KG1 (cell line): ENCODE measurements around the gene COG7.

Source experiments
- DNase-seq: peaks from one replicate; lab custom pipeline; 2025; lab: John Stamatoyannopoulos, UW

Gene COG7

DNA sequence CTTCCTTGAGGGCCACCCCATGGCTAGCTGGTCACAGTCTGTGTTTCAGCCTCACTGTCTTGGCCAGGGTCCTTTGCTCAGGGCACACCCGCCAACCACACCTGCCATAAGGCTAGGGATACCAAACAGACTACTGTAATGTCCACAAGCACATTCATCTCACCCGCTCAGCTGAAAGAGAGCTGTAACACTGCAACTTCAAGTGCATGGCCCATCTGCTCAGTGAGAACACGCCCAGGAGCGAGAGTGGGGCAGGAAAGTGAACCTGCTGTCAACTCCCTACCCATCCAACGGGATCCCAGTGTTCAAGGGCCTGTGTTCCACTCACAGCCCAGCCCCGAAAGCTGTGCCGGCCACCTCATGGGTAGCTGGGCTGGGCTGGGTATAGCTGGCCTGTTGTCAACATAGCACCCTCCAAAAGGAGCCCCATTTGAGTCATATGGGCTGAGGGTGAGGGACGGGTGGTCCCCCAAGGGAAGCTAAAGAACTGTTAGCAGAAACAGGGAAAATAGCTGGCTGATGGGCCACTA lies 95.2 kb downstream of the COG7 start:
- no peak for DNase-seq

DNA sequence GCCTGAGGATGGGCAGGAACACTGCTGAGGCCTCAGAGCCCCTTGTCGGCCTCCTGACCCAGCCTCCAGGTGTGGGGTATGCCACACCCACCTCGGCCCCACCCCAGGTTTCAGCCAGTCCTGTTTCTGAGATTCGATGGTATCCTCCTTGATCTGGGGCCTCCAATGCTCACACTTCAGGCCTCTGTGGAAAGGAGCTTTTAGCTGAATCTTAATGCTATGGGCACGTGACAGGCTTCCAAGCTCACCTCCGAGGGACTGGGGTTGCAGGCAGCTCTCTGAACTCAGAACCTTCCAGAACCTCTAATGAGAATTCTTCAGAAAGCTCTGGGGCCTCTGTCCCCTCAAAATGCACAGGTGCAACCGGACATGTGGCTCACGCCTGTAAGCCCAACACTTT lies 96.0 kb downstream of the COG7 start:
- DNase-seq = no peak

DNA sequence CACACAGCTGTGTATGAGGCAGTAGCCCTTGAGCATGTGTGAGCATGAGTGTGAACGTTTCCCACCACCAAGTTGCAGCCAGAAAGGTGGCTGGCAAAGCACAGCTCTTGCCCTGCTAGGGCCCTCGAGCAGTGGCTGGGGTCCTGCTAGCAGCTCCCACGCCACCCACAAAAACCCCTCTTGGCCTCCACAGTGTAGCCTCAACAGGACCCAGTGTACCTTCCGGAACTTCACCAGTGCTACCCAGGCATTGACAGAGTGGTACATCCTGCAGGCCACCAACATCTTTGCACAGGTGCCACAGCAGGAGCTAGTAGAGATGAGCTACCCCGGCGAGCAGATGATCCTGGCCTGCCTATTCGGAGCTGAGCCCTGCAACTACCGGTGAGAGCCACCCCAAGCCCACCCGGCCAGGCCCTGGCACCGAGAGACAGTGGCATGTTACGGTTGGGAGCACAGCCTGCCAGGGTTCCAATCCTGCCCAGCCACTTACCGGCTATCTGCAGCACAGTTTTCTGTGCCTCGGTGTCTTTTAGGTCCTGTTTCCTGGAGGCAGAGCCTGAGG lies 97.8 kb downstream of the COG7 start:
- no peak for DNase-seq

DNA sequence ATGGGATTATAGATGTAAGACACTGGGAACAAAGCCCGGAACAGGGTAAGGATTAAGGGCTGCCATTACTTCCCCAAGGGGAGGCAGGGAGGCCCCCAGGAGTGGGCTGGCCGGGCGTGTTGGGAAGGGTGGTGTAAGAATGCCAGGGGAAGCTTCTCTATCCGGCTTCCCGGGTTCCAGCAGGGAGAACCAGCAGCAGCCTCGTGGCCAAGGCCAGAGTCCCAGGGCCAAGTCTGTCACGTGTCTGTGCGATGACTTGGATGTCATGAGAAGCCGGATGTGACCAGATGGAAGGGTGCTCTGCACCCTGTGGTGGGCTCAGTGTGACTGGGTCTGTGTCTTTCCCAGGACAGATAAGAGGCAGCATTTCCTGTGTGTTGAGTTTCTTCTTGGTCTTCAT lies 98.7 kb downstream of the COG7 start:
- no peak for DNase-seq

DNA sequence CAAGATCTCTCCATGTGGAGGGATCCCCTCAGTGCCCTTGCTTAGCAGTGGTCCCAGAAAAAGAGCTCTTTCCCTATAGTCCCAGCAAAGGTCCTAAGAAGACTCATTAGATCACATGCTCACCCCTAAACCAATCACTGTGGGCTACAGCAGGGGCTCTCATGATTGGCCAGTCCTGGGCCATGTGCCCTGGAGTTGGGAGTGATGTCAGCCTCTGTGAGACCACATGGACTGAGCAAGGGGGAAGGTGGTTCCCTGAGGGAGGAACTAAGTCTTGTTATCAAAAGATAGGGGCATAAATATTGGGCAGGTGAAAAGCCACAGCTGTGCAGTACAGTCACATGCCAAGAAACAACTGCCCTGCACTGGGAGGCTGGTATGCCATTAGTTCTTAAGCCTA lies 99.5 kb downstream of the COG7 start:
- no peak for DNase-seq

DNA sequence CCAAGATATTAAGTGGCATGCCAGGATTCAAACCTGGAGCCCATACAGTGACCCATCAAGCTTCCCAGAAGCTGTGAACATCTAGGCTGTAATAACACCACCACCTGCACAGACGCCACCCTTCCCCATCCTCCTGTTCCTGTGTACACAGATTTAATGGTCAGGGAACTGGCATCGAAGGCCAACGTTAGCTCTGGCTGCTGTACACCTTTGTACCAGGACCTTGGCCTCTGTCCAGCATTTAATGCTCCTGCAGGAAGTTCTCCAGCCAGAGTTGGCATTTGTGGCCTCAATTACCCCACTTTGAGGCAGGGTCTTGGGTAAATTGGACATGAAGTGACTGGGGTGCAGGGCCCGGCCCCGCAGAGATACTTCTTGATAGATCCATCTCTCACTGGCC lies 101.6 kb downstream of the COG7 start:
- DNase-seq = no peak

DNA sequence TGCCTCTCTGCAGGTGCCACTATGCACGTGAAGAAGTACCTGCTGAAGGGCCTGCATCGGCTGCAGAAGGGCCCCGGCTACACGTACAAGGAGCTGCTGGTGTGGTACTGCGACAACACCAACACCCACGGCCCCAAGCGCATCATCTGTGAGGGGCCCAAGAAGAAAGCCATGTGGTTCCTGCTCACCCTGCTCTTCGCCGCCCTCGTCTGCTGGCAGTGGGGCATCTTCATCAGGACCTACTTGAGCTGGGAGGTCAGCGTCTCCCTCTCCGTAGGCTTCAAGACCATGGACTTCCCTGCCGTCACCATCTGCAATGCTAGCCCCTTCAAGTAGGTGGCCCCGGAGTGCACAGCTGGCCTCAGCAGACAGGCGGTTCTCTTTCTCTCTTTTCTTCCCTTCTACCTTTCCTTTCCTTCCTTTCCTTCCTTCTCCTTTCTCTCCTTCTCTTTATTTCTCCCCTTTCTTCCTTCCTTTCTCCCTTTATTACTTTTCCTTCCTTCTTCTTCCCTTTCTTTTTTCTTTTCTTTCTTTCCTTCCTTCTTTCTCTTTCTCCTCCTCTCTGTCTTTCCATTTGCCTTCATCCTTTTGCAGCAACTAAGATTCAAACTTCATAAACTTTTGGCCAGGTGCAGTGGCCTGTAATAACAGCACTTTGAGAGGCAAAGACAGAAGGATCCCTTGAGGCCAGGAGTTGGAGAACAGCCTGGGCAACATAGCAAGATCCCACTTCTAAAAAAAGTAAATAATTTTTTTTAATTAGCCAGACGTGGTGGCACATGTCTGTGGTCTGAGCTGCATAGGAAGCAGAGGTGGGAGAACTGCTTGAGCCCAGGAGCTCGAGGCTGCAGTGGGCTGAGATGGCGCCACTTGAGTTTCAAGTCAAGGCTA lies 104.2 kb downstream of the COG7 start:
- DNase-seq = no peak

DNA sequence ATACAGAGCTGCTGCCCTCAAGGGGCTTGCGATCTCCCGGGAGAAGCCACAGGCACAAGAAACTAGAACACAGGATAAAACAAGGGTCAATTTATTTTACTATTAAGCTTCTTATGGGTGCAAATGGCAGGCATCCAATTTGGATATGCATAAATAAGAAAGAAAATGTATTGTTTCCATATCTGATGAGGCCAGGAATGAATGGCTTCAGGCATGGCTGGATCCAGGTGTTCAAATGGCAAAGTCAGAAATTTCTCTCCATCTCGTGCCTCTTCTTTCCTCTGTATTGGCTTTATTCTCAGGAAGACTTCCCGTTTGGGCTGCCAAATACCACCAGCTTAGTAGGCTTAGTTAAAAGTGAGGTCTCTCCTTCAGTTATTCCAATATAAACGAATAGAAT lies 107.8 kb downstream of the COG7 start:
- DNase-seq = no peak

DNA sequence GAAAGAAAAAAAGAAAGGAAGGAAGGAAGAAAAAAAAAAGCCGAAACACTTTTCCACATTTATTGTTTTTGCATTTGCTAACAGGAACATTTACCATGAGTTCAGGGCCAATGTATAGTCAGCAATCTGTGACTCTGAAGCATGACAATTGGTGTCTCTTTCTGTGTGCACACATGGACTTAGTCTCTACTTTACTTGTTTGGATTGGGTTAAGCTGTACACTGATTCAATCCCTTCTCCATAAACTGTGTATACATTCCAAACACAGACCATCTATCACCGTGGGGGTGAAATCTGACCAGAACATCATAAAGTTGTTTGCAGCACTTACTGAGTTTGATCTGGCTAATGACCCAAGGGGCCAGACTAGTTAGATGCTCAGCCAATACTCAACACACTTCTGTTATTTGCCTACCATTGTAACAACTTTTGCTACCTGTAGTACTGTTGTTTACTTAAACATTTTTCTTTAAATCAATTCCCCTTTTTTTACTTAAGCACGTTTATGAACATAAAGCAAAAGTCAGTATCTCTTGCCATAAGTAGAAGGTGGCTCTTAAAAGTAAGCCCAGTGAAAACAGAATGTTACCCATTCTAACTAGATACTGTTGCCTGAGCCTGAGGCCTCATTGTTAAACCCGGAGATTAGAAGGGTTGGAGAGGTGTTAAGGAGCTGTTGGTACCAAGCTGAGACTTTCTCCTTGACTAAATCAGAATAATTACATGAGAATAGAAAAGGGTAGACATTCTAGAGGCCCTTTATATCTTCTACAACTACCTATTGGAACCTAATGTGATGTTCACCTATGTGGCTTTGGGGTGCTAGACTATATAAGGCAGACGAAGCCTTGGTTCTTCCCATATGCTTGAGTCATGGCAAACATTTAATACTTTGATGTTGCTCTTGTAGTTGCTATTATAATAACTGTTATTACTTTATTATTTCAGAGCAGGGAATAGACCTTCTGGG lies 109.1 kb downstream of the COG7 start:
- DNase-seq = no peak

DNA sequence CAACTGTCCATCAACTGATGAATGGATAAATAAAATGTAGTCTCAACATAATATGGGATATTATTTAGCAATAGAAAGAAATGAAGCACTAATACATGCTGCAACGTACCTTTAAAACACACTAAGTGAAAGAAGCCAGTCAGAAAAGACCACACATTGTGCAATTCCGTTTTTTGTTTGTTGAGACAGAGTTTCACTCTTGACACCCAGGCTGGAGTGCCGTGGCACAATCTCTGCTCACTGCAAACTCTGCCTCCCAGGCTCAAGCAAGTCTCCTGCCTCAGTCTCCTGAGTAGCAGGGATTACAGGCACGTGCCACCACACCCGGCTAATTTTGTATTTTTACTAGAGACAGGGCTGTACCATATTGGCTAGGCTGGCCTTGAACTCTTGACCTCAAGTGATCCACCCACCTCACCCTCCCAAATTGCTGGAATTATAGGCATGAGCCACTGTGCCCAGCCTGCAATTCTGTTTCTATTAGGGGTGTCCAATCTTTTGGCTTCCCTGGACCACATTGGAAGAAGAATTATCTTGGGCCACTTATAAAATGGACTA lies 110.8 kb downstream of the COG7 start:
- DNase-seq = no peak

DNA sequence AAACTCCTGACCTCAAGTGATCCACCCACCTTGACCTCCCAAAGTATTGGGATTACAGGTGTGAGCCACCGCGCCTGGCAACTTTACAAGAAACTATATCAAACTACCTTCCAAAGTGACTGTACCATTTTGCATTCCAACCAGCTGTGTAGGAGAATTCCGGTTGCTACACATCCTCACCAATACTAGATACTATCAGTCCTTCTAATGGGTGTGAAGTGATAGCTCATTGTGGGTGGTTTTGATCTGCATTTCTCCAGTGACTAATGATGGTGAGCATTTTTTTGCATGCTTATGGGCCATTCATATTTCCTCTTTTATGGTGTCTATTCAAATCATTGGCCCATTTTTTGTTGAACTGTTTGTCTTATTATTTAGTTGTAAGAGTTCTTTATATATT lies 113.2 kb downstream of the COG7 start:
- DNase-seq = no peak
